ENCODE results near the gene PDE2A.

GRCh38 chr11:72646472-72646871, 27.8 kb downstream of the PDE2A start:
- no peak for TF ChIP-seq CTCF (IDR thresholded peaks at IDR 0.05)
- no peak for TF ChIP-seq POLR2A (IDR thresholded peaks at IDR 0.05)

All from uterus (tissue), 2 donors.